Measurements from ENCODE around the gene SLC4A5.
"Not testable (repeated sequence)": the region's sequence is repeated elsewhere in the genome, so short reads cannot be mapped to it uniquely, and the experiment has no call there.

The SLC4A5 gene

DNA sequence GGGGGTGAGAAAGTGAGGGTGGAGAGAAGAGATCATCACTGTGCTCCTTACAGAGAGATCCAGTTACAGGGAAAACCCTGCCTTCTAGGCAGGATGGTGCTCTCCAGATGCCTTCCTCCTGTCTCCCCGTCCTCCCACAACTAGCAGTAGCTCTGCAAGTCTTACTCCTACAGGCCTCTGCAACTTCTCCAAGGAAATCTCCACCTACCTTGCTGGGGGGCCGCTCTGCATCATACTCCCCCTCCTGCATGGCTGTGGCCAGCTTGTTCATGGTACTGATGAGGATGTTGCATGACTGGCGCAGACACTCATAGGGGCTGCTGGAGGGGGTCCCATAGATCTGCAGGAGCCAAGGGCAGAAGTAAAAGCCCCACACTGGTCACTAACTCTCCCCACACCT, 22.8 kb upstream of the SLC4A5 start:
- no peak for DNase-seq

DNA sequence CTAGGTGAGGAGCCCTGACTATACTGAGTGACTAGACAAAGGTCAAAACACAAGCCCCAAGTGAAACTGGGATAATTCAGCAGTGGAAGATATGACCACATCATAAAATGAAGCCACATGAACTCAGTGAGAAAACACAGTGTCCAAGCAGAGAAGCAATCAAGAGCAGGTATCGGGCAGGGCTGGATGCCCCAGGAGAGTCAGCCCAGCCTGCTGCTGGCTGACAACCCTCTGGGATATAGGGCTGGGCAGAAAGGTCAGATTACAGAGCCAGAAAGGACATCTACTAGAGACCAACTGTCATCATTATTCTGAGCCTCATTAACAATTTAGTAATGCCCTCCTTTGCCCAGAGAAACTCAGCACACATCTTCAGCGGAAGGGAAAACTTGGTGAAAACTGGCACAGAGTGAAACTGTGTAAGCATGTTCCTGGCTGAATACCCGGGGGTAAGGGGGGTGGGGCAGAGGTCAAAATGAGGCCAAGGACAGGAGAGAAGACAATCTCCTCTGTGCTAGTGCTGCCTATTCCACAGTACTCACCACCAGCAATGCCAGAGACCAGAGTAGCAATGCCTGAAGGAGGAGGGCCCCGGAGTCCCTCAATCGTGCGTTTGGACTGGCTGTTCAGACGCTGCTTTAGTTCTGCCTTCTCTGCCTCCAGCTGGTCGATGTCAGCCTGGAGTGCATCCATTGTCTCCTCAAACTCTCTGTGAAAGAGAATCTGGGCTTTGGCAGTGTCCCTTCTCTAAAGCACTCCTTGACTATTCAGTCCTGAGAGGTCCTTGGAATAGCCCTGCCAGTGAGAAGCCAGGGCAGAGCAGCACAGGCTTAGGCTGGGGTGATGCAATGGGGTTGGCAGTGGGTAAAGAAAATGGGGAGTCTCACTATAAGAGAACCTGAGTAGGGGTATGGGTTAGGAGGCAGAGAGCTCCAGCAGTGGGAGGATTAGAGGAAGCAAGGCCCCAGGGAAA, 21.6 kb upstream of the SLC4A5 start:
- no peak for DNase-seq

DNA sequence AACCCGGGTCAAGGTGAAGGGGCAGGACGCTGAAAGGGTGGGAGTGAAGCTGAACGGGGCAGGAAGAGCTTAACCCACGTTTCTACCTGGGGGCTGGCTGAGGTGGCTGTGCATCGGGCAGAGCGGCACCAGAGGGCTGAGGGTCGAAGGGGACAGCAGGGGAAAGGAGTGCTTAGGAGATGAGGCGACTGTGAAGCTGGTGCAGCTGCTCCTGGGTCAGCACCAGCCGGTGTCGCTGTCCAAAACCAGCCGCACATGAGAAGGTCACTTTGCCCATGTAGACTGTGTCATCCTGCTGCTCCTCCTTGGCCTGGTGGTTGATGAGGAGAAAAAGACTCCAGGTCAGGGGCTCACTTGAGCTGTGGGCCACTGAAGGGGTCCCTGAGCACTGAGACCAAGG, 18.1 kb upstream of the SLC4A5 start:
- no peak for DNase-seq

DNA sequence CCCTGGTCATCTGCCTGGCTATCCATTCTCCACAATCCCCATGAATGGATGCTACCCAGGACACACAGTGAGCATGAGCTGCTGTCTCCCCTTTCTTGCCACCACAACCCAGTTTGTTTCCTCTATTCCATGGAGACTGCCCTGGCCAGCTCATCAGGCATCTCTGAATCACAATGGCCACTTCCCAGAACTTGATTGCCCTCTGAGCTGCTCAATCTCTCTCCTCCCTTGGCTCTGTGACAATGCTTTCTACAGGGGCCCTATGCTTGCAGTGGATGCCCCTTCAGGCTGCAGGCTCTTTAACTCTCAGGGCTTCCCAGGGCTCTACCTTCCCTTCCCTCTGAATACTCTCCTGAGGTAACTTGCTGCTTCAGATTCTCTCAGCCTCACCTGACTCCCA, 14.4 kb upstream of the SLC4A5 start:
- no peak for DNase-seq

DNA sequence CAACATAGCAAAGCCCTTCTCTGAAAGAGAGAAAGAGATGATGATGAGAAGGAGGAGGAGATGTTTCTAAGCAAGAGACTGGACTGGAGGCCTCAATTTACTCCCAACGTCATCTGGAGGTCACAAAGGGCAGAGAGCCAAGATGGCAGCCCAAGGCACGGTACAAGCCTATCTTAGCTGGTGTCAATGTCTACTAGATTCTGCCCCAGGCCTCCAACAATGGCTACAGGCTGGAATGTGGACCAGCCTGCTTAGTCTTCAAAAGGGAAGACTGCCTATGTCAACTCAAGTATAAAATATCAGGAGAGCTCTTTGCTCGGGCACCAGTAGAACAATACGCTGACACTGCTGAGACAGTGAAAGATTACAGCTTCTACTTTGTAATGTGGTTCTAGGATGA, 6.7 kb upstream of the SLC4A5 start:
- no peak for DNase-seq

DNA sequence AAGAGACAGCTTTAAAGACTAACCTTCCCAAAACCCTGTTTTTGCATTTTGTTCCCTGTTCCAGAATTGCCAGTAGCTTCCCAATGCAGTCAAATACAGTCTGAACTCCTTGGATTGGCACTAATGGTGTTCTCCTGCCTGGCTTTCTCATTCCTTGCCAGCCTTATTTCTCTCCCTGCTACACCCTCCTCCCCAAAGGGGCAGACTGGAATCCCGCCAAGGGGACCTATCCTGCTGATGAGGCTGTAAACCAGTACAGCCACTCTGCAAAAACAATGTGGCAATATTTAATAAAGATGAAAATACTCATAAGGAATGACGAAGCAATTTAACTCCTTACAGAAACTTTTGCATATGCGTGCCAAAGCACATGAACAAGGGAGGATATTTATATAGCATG, 4.5 kb upstream of the SLC4A5 start:
- no peak for DNase-seq

DNA sequence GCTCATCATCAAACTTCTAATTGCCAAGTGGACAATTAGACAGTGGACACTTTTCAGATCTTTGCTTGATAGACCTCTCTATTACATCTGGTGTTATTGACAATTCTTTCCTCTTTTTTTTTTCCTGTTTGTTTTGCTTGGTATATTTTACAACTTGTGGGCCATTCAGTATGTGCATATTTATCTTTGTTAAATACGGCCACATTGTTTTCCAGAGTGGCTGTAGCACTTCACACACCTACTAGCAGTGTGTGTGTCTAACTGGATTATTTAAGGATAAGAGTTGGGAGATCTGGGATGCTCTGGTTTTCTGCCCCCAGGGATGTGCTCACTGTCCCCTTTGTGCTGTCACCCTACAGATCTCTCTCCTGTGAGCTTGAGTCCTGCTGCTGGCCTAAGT, 4.1 kb upstream of the SLC4A5 start:
- DNase-seq, result no peak

DNA sequence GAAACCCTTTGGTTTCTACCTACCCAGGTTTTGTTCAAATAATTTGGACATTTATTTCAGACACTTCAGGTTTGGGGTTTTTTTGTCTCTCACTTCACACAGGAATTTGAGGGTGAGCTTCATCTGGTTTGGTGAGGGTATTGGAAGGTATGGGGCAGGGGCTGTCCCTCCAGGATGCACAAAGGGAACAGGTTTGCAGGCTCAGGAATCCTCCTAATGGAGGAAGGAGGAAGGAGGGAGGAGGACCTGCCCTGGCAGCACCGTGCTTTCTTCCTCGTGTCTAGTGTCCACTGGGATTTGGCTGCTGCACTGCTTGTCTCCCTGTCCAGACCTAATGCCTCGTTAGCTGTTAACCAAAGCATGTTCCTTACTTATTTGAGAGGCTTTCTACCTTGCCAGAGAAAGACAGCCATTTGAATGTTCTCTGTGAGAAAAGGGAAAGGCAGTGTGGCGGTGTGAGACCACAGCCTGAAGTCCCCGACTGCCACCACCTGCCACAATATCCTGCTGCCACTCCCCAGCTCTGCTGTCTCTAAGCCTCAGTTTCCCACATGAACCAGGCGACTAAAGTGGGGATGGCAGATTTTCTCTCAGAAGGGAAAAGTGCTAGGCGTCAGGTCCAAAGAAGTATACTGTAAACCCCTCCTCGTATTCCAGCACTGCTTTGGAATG, 2.2 kb upstream of the SLC4A5 start:
- DNase-seq, result no peak

DNA sequence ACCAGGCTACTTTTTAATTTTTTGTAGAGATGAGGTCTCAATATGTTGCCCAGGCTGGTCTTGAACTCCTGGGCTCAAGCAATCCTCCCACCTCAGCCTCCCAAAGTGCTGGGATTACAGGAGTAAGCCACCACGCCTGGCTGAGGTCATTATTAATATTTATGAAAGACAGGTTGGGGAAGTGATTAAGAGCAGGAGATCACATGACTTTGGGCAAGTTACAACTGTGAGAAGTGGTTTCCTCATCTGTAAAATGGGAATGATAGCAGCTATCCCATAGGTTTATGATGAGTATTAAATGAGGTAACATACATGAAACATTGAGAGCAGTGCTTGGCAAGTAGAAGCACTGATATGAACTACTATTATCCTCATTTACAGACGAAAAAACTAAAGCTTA, 7.0 kb downstream of the SLC4A5 start:
- DNase-seq, result not testable (repeated sequence)

DNA sequence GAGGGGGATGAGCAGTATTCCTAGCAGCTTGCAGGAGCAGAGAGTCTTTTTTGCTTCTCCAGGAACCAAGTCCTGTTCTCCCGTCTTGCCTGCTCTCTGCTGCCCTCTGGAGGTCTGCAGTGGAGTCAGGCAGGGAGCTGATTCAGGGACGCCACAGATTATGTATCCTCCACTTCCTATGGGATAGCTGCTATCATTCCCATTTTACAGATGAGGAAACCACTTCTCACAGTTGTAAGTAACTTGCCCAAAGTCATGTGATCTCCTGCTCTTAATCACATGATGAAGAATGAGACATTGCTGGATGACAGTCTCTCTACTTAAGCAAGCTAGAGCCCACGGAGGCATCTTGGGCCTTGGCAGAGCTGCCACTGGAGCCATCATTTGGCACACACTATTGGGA, 8.3 kb downstream of the SLC4A5 start:
- DNase-seq, result peak; percentile 74

DNA sequence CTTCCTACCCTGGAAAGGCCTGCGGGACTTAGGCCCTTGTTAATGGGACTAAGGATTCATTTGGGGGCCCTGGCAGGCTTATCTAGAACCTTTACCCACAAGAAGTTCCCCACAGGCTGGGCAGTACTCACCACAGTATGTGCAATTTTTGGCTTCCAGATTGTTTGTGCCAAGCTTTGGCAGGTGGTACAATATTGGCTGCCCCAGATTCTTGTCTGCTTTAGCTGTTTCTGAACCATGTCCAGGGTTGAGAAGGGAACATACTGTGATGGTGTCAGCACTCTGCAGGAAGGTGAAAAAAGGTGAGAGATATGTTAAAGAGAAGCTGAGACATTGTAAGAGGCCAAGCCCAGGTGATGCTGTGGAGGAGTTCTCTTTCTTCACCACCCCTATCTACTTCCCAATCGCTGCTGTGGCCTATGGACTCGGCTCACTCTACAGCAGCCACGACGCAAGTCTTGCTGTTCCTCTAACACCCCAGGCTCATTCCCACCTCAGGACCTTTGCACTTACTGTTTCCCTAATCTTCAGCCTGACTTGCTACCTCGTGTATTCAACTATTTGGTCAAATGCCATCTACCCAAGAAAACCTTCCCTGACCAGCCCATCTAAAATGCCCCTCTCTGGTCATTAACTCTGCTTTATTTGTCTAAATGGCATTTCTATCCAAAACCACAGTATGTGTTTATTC, 9.2 kb downstream of the SLC4A5 start:
- no peak for DNase-seq

DNA sequence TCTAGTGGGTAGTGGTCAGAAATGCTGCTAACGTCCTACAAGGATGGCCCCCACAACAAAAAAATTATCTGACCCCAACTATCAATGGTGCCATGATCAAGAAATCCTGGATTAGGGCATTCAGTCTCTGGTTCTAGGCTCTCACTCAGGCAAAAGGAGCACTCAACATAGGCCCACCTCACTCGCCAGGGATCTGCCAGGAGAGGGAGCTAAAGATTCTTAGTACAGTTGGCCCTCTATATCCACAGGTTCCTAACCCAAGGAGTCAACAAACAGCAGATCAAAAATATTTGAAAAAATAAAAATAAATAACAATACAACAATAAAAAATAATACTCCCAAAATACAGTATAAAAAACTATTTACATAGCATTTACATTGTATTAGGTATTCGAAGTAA, 10.0 kb downstream of the SLC4A5 start:
- no peak for DNase-seq

DNA sequence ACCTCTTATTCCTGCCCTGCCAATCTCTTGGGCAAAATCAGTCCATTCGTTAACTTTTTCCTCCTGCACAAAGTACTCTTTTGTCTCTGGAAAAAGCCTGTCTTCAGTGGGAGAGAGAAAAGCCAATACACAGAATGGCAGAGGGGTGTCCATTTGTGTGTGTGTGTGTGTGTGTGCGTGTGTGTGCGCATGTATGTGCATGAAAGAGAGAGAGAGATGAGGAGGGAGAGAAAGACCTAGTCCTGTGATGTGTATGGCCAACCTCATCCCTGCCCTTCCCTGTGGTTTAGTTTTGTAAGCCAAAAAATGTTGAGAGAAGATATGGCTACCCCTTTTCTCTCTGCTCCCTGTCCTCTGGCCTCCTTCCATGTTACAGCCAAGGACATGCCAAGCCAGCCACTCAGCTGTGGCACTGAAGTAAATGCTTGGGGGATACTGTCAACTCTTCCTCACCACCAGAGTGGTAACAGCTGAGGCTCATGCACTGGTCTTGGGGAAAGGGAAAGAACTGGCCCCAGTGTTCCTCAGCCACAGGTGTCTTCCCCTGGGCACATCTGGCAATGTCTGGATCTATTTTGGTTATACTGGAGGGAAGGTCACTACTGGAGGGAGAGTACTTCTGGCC, 10.6 kb downstream of the SLC4A5 start:
- no peak for DNase-seq

DNA sequence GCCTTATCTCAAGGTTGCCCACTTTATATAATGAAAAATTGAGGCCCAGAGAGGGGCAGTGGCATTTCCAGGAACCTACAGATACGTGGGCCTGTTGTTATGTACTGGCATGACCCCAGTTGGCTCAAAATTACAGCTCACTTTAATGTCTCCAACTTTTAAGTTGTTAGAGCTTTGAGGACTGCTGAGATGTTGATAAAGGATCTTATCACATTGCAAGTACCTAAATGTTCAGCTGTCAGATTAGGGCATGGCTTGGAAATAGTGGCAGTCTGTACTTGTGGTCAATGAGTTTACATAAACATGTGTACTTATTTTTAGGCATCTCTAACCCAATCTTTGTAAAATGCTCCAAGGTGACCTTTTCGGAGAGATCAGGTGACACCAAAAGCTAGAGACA, 14.6 kb downstream of the SLC4A5 start:
- DNase-seq, result no peak

DNA sequence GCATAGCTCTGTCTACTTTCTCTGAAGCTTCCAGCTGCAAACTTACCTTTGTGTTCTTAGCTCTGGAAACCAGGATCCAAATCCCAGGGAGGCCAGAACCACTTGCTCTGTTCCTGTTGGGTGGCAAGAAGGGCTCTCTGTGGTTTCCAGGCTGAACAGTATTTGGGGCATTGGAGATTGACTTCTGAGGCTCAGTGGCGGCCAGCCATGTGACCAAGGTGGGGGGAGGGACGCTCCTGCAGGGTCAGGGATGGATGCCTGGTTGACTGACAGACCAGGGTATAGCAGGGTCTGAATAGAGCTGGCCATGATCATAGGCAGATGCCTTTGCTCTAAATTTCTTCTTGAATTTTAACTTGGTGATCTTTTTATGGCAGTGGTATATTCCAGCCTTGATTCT, 15.1 kb downstream of the SLC4A5 start:
- no peak for DNase-seq

DNA sequence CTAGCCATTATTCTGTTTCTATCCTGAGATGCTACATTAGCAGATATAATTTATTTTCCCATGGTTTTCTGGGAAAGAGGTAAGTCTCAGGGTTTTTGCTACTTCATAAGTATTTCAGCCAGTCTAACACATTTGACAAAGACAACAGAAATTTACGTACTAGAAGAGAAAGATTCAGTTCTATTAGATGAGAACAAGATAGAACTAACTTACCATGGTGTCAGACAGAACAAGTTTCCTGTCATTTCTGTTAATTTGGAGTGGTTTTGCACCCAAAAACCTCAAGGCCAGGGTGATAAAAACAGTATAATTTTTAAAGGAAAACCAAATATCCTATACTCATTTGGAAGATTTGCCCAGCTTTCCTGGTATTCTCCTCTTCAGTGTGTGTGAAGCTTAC, 15.6 kb downstream of the SLC4A5 start:
- no peak for DNase-seq

DNA sequence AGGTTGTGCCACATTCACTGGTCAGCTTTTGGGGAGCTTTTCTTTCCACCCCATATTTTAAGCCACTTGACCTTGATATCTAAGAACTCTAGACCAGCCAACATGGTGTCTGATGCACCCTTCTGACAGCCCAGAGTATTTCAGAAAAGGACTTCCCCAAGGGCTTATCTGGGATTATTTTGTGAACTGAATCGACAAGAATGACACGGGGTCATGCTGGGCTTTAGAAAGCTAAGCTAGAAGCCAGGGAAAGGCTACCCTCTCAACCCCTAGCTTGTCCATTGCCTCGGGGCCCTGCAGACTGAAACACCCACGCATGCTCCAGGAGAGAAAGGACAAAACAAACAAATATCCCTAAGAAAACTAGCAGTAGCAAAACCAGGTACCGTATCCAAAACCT, 16.0 kb downstream of the SLC4A5 start:
- DNase-seq, result no peak

DNA sequence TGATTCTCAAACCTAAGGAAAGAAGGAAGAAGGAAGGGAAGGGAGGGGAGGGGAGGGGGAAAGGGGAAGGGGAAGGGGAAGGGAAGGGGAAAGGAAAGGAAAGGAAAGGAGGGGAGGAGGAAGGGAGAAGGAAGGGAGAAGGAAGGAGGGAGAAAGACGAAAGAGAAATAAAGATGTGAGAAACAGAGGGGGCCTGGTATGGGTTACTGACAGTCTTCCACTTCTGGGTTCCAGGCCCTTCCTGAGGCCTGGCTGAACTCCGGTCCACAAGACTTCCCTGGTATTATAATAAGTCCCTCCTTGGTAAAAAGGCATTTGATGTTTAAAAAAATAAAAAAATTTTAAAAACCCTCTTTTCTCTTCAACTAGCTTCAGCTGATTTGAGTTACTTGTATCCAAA, 17.4 kb downstream of the SLC4A5 start:
- DNase-seq, result no peak

DNA sequence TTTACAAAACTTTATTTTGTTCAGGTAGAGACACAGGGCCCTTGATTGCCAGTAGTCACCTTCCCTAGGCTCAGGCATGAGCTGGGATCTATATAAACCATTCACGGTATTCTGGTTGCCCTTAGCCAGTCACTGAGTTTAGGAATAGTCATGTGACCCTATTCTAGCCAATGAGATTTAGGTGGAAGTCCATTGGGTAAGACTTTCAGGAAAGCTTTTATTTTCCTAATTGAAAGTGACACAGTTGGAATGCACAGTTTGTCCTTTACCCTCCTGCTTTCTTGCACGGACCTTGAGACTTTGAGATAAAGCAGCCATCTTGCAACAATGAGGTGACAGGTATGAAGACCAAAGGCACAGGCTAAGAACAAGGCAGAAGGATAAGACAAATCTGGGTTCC, 21.5 kb downstream of the SLC4A5 start:
- no peak for DNase-seq

DNA sequence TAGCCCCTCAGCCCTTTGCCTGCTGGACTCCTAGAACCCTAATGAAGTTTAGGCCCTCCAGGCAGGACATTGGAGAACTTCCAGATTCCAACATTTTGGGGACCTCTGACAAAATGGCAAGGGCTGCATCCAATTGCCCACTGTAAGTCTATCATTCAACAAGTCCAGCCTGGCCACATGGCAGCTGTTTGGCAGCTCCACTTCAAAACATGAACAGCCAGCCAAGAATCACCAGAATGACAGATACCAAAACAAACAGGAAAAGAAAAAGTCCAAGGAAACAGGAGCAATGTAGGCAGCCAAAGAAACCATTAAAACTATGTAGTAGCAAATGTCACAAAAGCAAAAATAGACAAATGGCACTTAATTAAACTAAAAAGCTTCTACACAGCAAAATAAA, 25.5 kb downstream of the SLC4A5 start:
- no peak for DNase-seq

DNA sequence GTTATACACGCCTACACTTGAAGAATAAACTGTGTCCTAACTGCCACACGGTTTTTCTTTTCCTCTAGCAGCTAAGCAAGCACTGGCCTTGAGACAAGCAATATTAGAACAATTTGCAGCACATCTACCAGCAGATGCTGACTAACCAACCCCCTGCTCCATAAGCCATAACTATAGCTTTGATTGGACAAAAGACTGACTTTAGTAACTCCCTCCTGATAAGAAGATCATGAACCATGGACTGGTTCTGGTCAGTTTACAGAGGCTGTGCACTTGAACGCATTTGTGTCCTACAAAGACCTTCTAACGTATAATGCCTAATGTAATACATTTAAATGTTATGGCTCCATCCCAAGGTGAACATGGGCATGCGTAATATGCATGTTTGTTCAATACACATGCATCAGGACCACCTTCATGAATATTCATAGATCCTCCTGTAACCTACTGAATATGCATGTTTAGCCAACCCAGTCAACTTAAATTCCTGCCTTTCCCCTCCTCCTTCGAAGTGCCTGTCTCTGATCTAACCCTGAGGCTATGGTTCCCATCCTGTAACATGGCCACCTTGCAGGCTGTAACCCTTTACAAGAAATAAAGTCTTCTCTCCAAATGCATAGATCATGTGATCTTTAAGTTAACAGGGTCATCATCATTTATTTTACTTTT, 26.5 kb downstream of the SLC4A5 start:
- no peak for DNase-seq

DNA sequence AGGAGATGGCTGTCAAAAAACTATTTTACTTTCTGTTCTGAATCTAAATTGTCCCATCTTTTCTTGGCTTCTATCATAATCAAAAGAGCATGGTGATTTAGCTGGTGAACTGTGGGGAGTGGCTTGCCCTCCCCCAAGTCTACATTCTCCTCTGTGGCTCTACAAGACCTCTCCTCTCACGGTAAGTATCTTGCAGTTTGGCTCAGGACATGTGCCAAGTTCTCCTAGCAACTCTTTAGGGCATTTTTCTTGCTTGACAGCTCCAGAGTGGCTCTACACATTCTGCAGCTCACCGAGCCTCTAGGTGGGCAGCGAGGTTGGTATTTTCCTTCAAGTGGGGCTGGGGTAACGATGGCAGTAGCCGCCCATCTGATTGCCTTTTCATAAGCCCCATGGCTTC, 29.1 kb downstream of the SLC4A5 start:
- DNase-seq, result no peak

DNA sequence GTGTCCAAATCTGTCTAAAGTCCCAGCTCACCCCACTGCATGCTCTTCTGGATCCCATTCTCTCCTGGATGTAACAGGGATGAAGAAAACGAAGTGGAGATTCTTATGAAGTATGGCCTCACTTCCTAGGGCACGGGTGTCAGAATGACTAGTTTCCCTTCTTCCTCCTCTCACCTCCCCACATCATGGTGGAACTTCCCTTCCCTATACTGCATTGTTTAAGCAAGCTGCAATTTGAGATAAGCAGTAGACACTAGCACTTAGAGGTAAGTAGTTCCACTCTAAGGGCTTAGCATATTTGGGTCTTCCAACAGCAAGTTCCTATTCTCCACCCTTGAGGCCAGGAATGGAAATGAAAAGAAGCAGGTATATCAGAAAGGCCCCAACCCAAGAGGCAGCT, 29.7 kb downstream of the SLC4A5 start:
- no peak for DNase-seq
